ENCODE results near the gene SH3GLB2. TPM values are rescaled to one million over a fixed set of nuclear protein-coding genes. Genes with fewer than 3 reads are reported as not detected.

The SH3GLB2 gene
- total RNA-seq, 4 donors from 2014 or later: 89.5 to 139 (median 93.7) TPM

- 88 to 90% methylated on average over 8 of the region's 8 CpGs for WGBS, 2 donors
- intact Hi-C loops (cut with DNase I): no loop called here
- peaks cover 15 to 17% of the 10 kb centered on the region in 2 donors for H3K4me1 ChIP-seq
- no peak overlapping the region for H3K27ac ChIP-seq
- no peak overlapping the region for H3K4me3 ChIP-seq (replicated peaks in 1 of 3)
- TF ChIP-seq POLR2A (IDR thresholded peaks at IDR 0.05): no peak
- TF ChIP-seq, protein P1, sequence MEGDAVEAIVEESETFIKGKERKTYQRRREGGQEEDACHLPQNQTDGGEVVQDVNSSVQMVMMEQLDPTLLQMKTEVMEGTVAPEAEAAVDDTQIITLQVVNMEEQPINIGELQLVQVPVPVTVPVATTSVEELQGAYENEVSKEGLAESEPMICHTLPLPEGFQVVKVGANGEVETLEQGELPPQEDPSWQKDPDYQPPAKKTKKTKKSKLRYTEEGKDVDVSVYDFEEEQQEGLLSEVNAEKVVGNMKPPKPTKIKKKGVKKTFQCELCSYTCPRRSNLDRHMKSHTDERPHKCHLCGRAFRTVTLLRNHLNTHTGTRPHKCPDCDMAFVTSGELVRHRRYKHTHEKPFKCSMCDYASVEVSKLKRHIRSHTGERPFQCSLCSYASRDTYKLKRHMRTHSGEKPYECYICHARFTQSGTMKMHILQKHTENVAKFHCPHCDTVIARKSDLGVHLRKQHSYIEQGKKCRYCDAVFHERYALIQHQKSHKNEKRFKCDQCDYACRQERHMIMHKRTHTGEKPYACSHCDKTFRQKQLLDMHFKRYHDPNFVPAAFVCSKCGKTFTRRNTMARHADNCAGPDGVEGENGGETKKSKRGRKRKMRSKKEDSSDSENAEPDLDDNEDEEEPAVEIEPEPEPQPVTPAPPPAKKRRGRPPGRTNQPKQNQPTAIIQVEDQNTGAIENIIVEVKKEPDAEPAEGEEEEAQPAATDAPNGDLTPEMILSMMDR (IDR thresholded peaks at IDR 0.05): no peak
- DNase-seq: no peak
- no peaks in the 10 kb centered on the region for H3K36me3 ChIP-seq
- no peaks in the 10 kb centered on the region for H3K27me3 ChIP-seq
- no peaks in the 10 kb centered on the region for H3K9me3 ChIP-seq
These were observed 5.1 kb upstream of the SH3GLB2 start for GRCh38 chr9:129033216-129033615.

DNA sequence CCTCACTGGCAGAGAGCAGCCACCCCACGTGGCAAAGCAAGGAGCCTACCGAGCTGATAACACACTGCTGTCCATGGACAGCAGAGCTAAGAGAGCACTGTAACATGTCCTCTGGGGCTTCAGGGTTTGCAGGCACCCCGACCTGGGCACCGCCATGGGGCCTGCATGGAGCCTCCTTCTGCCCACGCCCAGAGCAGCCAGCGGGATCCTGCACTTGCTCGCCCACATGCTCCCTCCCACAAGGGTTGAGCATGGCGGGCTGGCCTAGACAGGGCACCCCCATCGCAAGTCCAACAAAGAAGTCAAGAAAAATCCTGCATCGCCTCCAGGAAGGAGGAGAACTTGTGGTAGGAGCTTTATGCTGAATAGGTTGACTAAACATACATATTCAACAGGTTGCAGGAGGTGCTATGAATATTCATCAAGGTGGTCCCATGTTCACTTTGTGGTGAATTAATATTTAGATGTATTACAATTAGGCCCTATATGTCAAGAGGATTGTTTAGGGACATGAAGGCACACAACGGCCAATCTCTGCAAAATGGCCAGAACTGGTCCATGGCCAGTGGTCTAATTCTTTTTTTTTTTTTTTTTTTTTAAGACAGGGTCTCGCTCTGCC lies 4.5 kb upstream of the SH3GLB2 start:
- Histone ChIP-seq H3K4me1 (peaks cover 11% of the 10 kb centered on the region in 2 donors), H3K27me3 (no peaks in the 10 kb centered on the region), H3K4me3 (replicated peaks in 1 of 3) (no peak overlapping the region), H3K27ac (no peak overlapping the region), H3K36me3 (no peaks in the 10 kb centered on the region), H3K9me3 (no peaks in the 10 kb centered on the region)
- intact Hi-C loops (cut with DNase I): no loop called here
- no peak for TF ChIP-seq POLR2A (IDR thresholded peaks at IDR 0.05)
- TF ChIP-seq, protein P1 (IDR thresholded peaks at IDR 0.05): no peak
- WGBS, 2 donors: 83 to 85% methylated on average over 11 of the region's 12 CpGs
- no peak for DNase-seq

DNA sequence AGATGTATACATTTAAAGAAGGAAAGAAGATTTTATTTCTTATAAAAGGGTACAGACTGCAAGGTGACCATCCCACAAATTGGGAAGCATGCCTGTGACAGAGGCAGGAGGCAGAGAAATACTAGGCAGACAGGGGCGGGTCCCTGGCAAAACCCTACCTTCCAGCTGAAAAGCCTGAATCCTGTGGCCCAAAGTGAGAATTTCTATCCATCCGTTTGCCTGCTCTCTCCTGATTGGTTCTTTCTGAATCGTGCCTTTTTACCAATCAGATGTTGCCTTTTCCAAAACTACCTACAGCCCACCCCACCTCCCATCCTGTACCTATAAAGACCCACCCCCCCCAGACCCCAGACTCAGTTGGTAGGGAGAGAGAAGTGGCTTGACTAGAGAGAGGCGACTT lies 3.4 kb upstream of the SH3GLB2 start:
- 77 to 78% methylated on average over 4 of the region's 4 CpGs for WGBS, 2 donors
- Histone ChIP-seq H3K4me1 (peaks cover 16% of the 10 kb centered on the region in 2 donors), H3K27me3 (no peaks in the 10 kb centered on the region), H3K9me3 (no peaks in the 10 kb centered on the region), H3K36me3 (no peaks in the 10 kb centered on the region), H3K4me3 (replicated peaks in 1 of 3) (no peak overlapping the region), H3K27ac (no peak overlapping the region)
- no peak for DNase-seq
- no peak for TF ChIP-seq POLR2A (IDR thresholded peaks at IDR 0.05)
- TF ChIP-seq, protein P1 (IDR thresholded peaks at IDR 0.05): no peak
- intact Hi-C loops (cut with DNase I): no loop called here

- Histone ChIP-seq H3K9me3 (no peaks in the 10 kb centered on the region), H3K4me3 (replicated peaks in 1 of 3) (no peak overlapping the region), H3K4me1 (peaks cover 16 to 26% of the 10 kb centered on the region in 2 donors), H3K36me3 (no peaks in the 10 kb centered on the region), H3K27me3 (no peaks in the 10 kb centered on the region), H3K27ac (no peak overlapping the region)
- DNase-seq: no peak
- no peak for TF ChIP-seq POLR2A (IDR thresholded peaks at IDR 0.05)
- TF ChIP-seq, protein P1 (IDR thresholded peaks at IDR 0.05): no peak
- intact Hi-C loops (cut with DNase I): no loop called here
These were observed 2.1 kb upstream of the SH3GLB2 start for GRCh38 chr9:129030191-129030590.

DNA sequence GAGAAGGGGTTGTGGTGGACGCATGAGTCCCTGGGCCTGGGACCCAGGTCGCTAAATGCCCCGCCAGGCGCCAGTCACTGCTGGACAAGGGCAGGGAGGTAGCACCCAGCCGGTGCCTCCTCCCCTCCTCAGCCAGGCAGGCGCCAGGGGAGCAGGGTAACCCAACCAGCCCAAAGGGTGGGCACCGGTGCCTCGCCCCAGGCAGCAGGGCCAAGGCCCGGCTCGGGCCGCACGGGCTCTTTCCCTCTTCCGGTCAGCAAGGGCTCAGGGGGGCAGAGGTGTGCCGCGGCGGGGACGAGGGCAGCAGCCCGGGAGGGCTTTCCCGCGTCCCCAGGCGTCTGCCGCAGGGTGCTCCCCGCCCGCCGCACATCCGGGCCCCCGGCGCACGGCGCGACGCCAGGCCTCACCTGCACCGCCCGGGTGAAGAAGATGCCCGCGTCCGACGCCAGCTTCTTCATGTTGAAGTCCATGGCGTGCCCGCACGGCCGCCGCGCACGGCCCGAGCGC lies 393 bp downstream of the SH3GLB2 start:
- Histone ChIP-seq H3K4me1 (peaks cover 16 to 28% of the 10 kb centered on the region in 2 donors), H3K36me3 (no peaks in the 10 kb centered on the region), H3K9me3 (no peaks in the 10 kb centered on the region), H3K4me3 (replicated peaks in 1 of 3) (peak overlapping the region; percentile 40 to 51 (median 43)), H3K27me3 (no peaks in the 10 kb centered on the region), H3K27ac (peak overlapping the region in 2 of 3 donors; percentile 31 to 67)
- intact Hi-C loops (cut with DNase I): no loop called here
- 5 to 20% methylated on average over 1 to 26 of the region's 47 CpGs for WGBS, 2 donors
- TF ChIP-seq, protein P1 (IDR thresholded peaks at IDR 0.05): peak in 1 of 6 experiments; percentile 16
- TF ChIP-seq POLR2A (IDR thresholded peaks at IDR 0.05): no peak
- DNase-seq: peak; percentile 74
